Measurements from ENCODE around the gene TTLL8.
"Not testable (repeated sequence)": the region's sequence is repeated elsewhere in the genome, so short reads cannot be mapped to it uniquely, and the experiment has no call there.

DNA sequence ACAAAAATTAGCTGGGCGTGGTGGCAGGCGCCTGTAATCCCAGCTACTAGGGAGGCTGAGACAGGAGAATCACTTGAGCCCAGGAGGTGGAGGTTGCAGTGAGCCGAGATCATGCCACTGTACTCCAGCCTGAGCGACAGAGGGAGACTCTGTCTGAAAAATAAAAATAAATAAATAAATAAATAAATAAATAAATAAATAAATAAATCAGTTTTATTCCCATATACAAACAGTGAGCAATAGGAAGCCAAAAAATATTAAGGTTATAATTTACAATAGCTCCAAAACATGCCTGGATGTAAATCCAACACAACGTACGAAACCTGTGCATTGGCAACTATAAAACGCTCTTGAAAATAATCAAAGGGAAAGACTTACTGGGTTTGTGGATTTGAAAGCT is 76.3 kb downstream of the TTLL8 start:
- TF ChIP-seq, protein P1, sequence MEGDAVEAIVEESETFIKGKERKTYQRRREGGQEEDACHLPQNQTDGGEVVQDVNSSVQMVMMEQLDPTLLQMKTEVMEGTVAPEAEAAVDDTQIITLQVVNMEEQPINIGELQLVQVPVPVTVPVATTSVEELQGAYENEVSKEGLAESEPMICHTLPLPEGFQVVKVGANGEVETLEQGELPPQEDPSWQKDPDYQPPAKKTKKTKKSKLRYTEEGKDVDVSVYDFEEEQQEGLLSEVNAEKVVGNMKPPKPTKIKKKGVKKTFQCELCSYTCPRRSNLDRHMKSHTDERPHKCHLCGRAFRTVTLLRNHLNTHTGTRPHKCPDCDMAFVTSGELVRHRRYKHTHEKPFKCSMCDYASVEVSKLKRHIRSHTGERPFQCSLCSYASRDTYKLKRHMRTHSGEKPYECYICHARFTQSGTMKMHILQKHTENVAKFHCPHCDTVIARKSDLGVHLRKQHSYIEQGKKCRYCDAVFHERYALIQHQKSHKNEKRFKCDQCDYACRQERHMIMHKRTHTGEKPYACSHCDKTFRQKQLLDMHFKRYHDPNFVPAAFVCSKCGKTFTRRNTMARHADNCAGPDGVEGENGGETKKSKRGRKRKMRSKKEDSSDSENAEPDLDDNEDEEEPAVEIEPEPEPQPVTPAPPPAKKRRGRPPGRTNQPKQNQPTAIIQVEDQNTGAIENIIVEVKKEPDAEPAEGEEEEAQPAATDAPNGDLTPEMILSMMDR (IDR thresholded peaks at IDR 0.05), result not testable (repeated sequence)
- TF ChIP-seq POLR2A (IDR thresholded peaks at IDR 0.05), result not testable (repeated sequence)

All from heart left ventricle (tissue), 13 donors.